Lung (tissue), 12 donors: ENCODE results near the gene APOBEC3C. TPM values are rescaled to one million over a fixed set of nuclear protein-coding genes. Genes with fewer than 3 reads are reported as not detected.
"Not testable (repeated sequence)": the region's sequence is repeated elsewhere in the genome, so short reads cannot be mapped to it uniquely, and the experiment has no call there.

Experiments used
- ATAC-seq: fragments of 200-7000 bp; cut with Tn5 transposase; one replicate; pipeline ENCODE4 v1.9.1; 2020; ENCODE audit warnings: moderate number of reproducible peaks; ENCODE audit not compliant: insufficient read depth, low FRiP score
- DNase-seq, 3 donors: peaks; one replicate each; pipeline ENCODE4 v3.0.0-alpha.2; 2013 to 2017
- H3K27ac ChIP-seq, 2 donors: one replicate each; pipeline ENCODE4 v1.5.1; 2013; ENCODE audit warnings: mild to moderate bottlenecking in 2 of 2, moderate library complexity in 2 of 2, control low read depth in 1 of 2, inconsistent platforms in 1 of 2, low read depth in 1 of 2, low read length in 1 of 2
- H3K27me3 ChIP-seq, 3 donors: one replicate each; pipeline ENCODE4 v1.5.1; 2013; ENCODE audit warnings: low read length in 2 of 3; ENCODE audit not compliant: control insufficient read depth in 3 of 3, insufficient read depth in 3 of 3
- H3K36me3 ChIP-seq, 4 donors: one replicate each; pipeline ENCODE4 v1.5.1; 2013; ENCODE audit warnings: low read length in 4 of 4, mild to moderate bottlenecking in 1 of 4, moderate library complexity in 1 of 4; ENCODE audit not compliant: control insufficient read depth in 4 of 4, insufficient read depth in 4 of 4
- H3K4me1 ChIP-seq, 5 donors: one replicate each; pipeline ENCODE4 v1.5.1; 2013; ENCODE audit warnings: low read length in 5 of 5, mild to moderate bottlenecking in 2 of 5, moderate library complexity in 1 of 5; ENCODE audit not compliant: control insufficient read depth in 5 of 5, insufficient read depth in 5 of 5
- H3K4me3 ChIP-seq: one replicate; pipeline ENCODE4 v1.5.1; 2013; ENCODE audit warnings: mild to moderate bottlenecking, control low read depth, moderate library complexity
- H3K9ac ChIP-seq, 2 donors: one replicate each; pipeline ENCODE4 v1.5.1; 2013; ENCODE audit warnings: low read length in 2 of 2, control low read depth in 1 of 2; ENCODE audit not compliant: insufficient read depth in 1 of 2
- H3K9me3 ChIP-seq, 4 donors: one replicate each; pipeline ENCODE4 v1.5.1; 2013; ENCODE audit warnings: low read length in 3 of 4, mild to moderate bottlenecking in 1 of 4, moderate library complexity in 1 of 4; ENCODE audit not compliant: control insufficient read depth in 4 of 4, insufficient read depth in 3 of 4
- CTCF ChIP-seq: IDR thresholded peaks from 2 replicates; pipeline ENCODE4 v1.5.1; 2012; ENCODE audit warnings: mild to moderate bottlenecking; ENCODE audit errors: control extremely low read depth, extremely low read depth
- WGBS, 2 donors: extraction: QIAGEN DNeasy Blood & Tissue Kit; methylation state at CpG; one replicate each; pipeline ENCODE4 v1.1.7; 2013; 5-methylcytosine and 5-hydroxymethylcytosine counted together
- polyA plus RNA-seq, 2 donors: library from polyadenylated mRNA; stranded (reverse); fragments of 200-250 nt; gene quantifications; one replicate each; pipeline ENCODE4 v1.2.1, GENCODE V29; 2013
- total RNA-seq, 2 donors: library from RNA; depleted of rRNA in 1 of 2; stranded (reverse); fragments of >200 nt in 1 of 2; gene quantifications; one replicate each; pipeline ENCODE4 v1.2.1, GENCODE V29; 2014 to 2021
- donor health status: control.
- donor health status: control.
- donor health status: Bipolar disorder and iron deficiency.
- donor health status: healthy.
- donor health status: DM: yes; HTN: yes; CAD: no.

APOBEC3C gene
- total and polyA plus RNA-seq, 4 donors, result 11.1 to 21.7 (median 13.6) TPM

- H3K27me3 ChIP-seq, H3K36me3 ChIP-seq, H3K4me1 ChIP-seq, H3K9ac ChIP-seq, DNase-seq, H3K4me3 ChIP-seq, H3K9me3 ChIP-seq, H3K27ac ChIP-seq, ATAC-seq: not testable (repeated sequence)
- 74 to 83% methylated on average over 7 of the region's 7 CpGs for WGBS, 2 donors
Observed at GRCh38 chr22:39049486-39049885, 35.4 kb downstream of the APOBEC3C start.

- not testable (repeated sequence) for H3K9me3 ChIP-seq, H3K27me3 ChIP-seq, ATAC-seq, H3K4me1 ChIP-seq, H3K36me3 ChIP-seq, H3K4me3 ChIP-seq, DNase-seq, H3K27ac ChIP-seq, H3K9ac ChIP-seq
- WGBS, 2 donors, result 85 to 88% methylated on average over 15 to 17 of the region's 18 CpGs
Observed at GRCh38 chr22:39051844-39052495, 37.9 kb downstream of the APOBEC3C start.

- no peak overlapping the region for H3K27ac ChIP-seq
- no peak for ATAC-seq
- H3K4me1 ChIP-seq, result no peaks in the 10 kb centered on the region
- TF ChIP-seq CTCF, result no peak
- H3K9ac ChIP-seq, result no peak overlapping the region
- peaks cover 0 to 5% (median 0%) of the 10 kb centered on the region in 4 donors for H3K9me3 ChIP-seq
- H3K4me3 ChIP-seq, result no peak overlapping the region
- peaks cover 0 to 3% (median 0%) of the 10 kb centered on the region in 4 donors for H3K36me3 ChIP-seq
- no peak for DNase-seq
- peaks cover 0 to 2% (median 0%) of the 10 kb centered on the region in 3 donors for H3K27me3 ChIP-seq
- 72 to 89% methylated on average over 11 of the region's 11 CpGs for WGBS, 2 donors
Observed at GRCh38 chr22:39055658-39056057, 41.6 kb downstream of the APOBEC3C start.

GRCh38 chr22:39061290-39061689 lies 47.2 kb downstream of the APOBEC3C start:
- H3K27ac ChIP-seq, ATAC-seq, H3K27me3 ChIP-seq, H3K9me3 ChIP-seq, H3K4me3 ChIP-seq, H3K9ac ChIP-seq, H3K36me3 ChIP-seq, DNase-seq, H3K4me1 ChIP-seq: not testable (repeated sequence)
- WGBS, 2 donors, result 42 to 60% methylated on average over 6 of the region's 6 CpGs

GRCh38 chr22:39061951-39062350 lies 47.9 kb downstream of the APOBEC3C start:
- not testable (repeated sequence) for H3K9me3 ChIP-seq, H3K36me3 ChIP-seq, ATAC-seq, H3K9ac ChIP-seq, H3K4me3 ChIP-seq, H3K27ac ChIP-seq, H3K27me3 ChIP-seq, H3K4me1 ChIP-seq, DNase-seq
- WGBS, 2 donors, result 85 to 91% methylated on average over 10 of the region's 10 CpGs

- DNase-seq, H3K9ac ChIP-seq, H3K36me3 ChIP-seq, H3K9me3 ChIP-seq, H3K27ac ChIP-seq, H3K4me1 ChIP-seq, H3K4me3 ChIP-seq, H3K27me3 ChIP-seq, ATAC-seq: not testable (repeated sequence)
- WGBS, 2 donors, result 82 to 85% methylated on average over 8 of the region's 8 CpGs
Observed at GRCh38 chr22:39063904-39064303, 49.8 kb downstream of the APOBEC3C start.

- DNase-seq, H3K4me3 ChIP-seq, H3K27me3 ChIP-seq, H3K27ac ChIP-seq, H3K36me3 ChIP-seq, H3K9ac ChIP-seq, H3K9me3 ChIP-seq, ATAC-seq, H3K4me1 ChIP-seq: not testable (repeated sequence)
- WGBS, 2 donors, result 86 to 89% methylated on average over 9 of the region's 9 CpGs
Observed at GRCh38 chr22:39066442-39067276, 52.6 kb downstream of the APOBEC3C start.
